Cardiac fibroblast (primary cell): ENCODE measurements around the gene SIK3.
"Not testable (repeated sequence)": the region's sequence is repeated elsewhere in the genome, so short reads cannot be mapped to it uniquely, and the experiment has no call there.

ENCODE experiments used
- DNase-seq, 2 donors: peaks; one replicate each; pipeline versions ENCODE4 v3.0.0 to v3.0.0-alpha.2; 2010; ENCODE audit warnings: low read depth in 2 of 2
- H3K4me3 ChIP-seq, 2 donors: replicated peaks in 1 of 2; 1 replicate in 1 of 2; 2 replicates in 1 of 2; pipeline ENCODE4 v1.5.1; 2011; ENCODE audit warnings: low read depth in 2 of 2, low read length in 2 of 2, mild to moderate bottlenecking in 2 of 2, moderate library complexity in 1 of 2
- CTCF ChIP-seq: IDR thresholded peaks from one replicate; pipeline ENCODE4 v1.5.1; 2011; ENCODE audit warnings: low read depth, mild to moderate bottlenecking, low read length, inconsistent platforms

Gene SIK3

DNA sequence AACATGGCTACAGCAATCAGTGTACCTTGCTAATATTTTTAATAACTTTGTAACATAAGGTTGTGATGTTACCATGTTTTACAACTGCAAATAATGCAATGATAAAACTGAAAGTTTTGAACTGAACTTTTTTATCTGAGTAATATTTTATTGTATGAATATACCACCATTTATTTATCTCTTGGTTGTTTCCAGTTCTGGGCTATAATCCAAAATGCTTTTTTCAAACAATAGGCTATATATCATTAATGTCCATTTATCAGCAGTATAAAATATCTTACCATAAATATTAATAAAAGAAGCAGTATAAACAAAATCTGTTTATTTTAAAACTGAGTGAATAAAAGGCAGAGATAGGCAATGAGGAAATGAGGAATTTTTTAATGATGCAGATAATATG lies 63.3 kb downstream of the SIK3 start:
- DNase-seq: no peak
- TF ChIP-seq CTCF: no peak
- H3K4me3 ChIP-seq: no peak overlapping the region

DNA sequence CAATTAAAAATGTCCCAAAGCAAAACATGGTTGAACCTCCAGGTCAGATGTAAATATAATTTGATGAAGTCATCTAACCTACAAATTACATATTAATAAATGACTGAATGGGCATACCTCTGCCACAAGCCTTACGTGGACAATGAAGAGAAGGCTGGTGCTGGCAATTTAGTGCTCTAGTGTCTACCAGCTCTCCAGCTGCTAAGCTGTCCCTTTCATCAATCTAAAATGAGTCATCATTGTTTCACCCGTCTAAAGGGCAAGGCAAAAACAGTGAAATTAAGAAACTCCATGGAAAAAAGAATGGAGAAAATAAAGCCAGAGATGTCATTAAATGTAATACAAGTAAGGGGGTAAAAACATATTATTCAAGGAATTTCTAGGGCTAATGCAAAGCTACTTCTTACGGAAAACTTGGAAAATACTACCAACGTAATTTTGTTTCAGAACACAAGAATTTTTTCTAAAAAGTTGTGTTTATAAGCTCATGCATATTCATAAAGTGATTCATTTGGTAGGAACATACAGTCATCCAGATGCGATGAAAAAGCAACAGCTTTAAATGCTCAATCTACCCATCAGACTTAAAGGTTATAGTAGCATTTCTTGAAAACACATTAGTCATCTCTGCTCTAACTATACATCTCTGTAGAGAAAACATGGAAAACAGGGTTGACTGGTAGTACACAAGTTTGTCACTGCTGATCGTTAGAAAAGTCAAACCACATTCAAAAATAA lies 71.5 kb downstream of the SIK3 start:
- DNase-seq: peak; percentile 65 to 91
- no peak overlapping the region for H3K4me3 ChIP-seq
- no peak for TF ChIP-seq CTCF

GRCh38 chr11:117023707-117024106 lies 74.5 kb downstream of the SIK3 start:
- not testable (repeated sequence) for H3K4me3 ChIP-seq, DNase-seq

DNA sequence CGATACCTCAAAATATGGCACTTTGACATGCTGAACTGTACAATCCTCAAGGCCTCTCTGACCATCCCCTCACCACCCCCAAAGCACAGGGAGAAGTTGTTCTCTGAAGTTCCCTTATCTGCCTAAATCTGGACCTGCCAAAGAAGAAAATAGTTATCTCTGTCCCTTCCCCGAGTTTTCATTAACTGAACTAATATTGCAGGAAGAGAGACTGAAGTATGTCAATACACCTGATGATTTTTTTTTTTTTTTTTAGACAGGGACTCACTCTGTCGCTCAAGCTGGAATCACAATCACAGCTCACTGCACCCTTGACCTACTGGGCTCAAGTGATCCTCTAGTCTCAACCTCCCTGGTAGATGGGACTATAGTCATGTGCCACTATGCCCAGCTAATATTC lies 75.0 kb downstream of the SIK3 start:
- DNase-seq: no peak
- no peak overlapping the region for H3K4me3 ChIP-seq
- TF ChIP-seq CTCF: no peak

DNA sequence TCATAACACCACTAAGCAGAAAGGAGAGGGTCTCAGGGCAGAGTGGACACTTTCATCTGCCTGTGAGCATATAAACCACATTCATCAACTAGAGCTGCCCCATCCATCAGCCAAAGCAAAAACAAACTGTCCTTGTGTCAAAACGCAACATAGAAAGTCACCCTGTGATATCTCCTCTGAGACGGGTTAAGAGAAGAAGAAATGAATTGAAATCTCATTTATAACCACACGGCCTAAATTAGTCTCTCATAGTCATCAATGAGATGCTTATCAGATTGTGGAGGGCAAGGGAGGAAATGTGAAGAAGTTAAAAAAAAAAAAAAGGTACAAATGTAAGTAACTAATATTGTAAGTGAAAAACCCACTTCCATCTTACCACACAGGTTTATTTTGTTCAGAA lies 75.7 kb downstream of the SIK3 start:
- TF ChIP-seq CTCF: no peak
- no peak for DNase-seq
- no peak overlapping the region for H3K4me3 ChIP-seq

DNA sequence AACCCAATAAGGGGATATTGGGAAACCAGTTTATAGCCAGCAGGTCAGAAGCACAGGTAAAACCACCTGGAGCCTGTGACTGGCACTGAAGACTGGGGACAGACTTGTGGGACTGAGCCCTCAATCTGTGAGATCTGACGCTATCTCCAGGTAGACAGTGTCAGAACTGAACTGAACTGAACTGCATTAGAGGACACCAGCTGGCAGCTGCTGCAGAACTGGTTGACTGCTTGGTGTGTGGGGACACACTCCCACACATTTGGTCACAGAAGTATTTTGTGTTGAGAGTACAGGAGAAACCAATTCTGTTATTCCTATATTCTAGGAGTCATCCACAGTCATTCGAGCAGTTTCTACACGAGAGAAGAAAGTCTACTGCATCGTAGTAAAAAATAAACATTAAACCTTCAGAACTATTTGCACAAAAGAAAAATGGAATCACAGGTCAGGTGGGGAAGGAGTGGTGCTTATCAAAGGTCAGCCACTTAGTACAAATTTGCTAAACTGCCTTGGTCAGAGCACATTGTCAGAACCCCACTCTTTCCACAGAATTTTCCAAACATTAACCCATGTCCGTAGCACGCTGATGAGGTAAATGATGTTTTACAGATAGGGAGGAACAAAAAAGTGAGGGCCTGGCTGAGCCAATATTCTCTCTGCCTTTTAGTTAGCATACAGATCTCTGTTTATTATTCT lies 77.2 kb downstream of the SIK3 start:
- no peak for DNase-seq
- no peak for TF ChIP-seq CTCF
- H3K4me3 ChIP-seq: no peak overlapping the region

- no peak overlapping the region for H3K4me3 ChIP-seq
- no peak for TF ChIP-seq CTCF
- DNase-seq: no peak
Measured at GRCh38 chr11:117020287-117020686, 77.9 kb downstream of the SIK3 start.
